ENCODE measurements around the gene REPIN1.

REPIN1 gene

GRCh38 chr7:150332852-150333635 lies 35.6 kb upstream of the REPIN1 start:
- TF ChIP-seq CTCF (IDR thresholded peaks at IDR 0.05; ENCODE audit: insufficient read depth, missing control alignments) = no peak
- no peak for FAIRE-seq

DNA sequence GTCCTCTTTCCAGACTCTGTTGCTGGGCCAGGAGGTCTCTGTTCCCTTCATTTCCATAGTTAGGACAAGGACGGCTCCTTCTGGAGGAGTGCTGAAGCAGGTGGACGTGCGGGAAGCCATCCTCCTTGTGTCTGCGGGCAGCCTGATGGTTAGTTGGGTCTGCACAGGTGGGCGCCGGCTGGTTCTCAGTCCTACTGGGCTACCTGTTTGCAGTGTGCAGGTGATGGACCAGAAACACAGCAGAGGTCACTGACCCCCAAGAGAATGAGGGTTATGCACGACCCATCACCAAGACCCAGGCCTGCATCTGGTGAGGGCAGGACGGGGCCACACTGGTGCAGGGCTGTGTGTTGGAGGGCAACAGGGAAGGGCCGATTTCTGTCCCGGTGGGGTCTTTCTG lies 35.0 kb upstream of the REPIN1 start:
- DNase-seq (ENCODE audit: insufficient read length, low spot score) = no peak
- TF ChIP-seq CTCF (IDR thresholded peaks at IDR 0.05; ENCODE audit: insufficient read depth, missing control alignments) = no peak
- FAIRE-seq = no peak

More at GRCh38 chr7:150332852-150333635, 35.6 kb upstream of the REPIN1 start:
- DNase-seq (ENCODE audit: insufficient read length, low spot score) = no peak

DNA sequence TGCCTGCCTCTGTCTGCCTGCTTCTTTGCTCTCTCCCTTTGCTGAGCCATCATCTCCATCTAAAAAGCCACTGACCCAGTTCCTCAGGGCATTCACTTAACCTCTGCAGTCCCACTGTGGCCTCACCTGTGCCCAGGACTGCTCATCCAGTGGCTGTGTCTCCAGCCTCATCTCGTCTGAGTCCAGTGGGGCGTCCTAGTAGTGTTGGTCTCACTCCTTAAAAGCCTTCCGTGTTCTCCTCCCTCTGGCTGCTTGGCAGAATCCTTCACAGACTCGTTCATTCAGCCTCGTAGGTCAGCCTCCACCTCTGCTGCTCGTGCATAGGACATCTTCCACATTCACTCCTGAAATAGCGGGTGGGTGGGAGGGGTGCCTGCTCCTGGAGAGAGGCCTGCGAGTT lies 34.5 kb upstream of the REPIN1 start:
- TF ChIP-seq CTCF (IDR thresholded peaks at IDR 0.05; ENCODE audit: insufficient read depth, missing control alignments) = no peak
- no peak for FAIRE-seq
- DNase-seq (ENCODE audit: insufficient read length, low spot score) = no peak

- FAIRE-seq (no peak), DNase-seq (ENCODE audit: insufficient read length, low spot score) (no peak)
- no peak for TF ChIP-seq CTCF (IDR thresholded peaks at IDR 0.05; ENCODE audit: insufficient read depth, missing control alignments)
These were observed 33.4 kb upstream of the REPIN1 start for GRCh38 chr7:150335108-150335773.

GRCh38 chr7:150335774-150336112 lies 32.9 kb upstream of the REPIN1 start:
- DNase-seq (ENCODE audit: insufficient read length, low spot score) (no peak), FAIRE-seq (no peak)
- no peak for TF ChIP-seq CTCF (IDR thresholded peaks at IDR 0.05; ENCODE audit: insufficient read depth, missing control alignments)

GRCh38 chr7:150336746-150337145 lies 31.9 kb upstream of the REPIN1 start:
- DNase-seq (ENCODE audit: insufficient read length, low spot score) (no peak), FAIRE-seq (no peak)
- no peak for TF ChIP-seq CTCF (IDR thresholded peaks at IDR 0.05; ENCODE audit: insufficient read depth, missing control alignments)

DNA sequence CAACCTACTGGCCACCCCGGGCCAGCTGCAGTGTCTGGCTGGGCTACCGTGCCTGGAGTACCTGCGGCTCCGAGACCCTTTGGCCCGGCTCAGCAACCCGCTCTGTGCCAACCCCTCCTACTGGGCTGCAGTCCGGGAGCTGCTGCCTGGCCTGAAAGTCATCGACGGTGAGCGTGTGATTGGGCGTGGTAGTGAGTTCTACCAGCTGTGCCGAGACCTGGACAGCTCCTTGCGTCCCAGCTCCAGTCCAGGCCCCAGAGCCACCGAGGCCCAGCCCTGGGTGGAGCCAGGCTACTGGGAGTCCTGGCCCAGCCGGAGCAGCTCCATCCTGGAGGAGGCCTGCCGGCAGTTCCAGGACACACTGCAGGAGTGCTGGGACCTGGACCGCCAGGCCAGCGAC lies 31.4 kb upstream of the REPIN1 start:
- no peak for TF ChIP-seq CTCF (IDR thresholded peaks at IDR 0.05; ENCODE audit: insufficient read depth, missing control alignments)
- DNase-seq (ENCODE audit: insufficient read length, low spot score) (no peak), FAIRE-seq (no peak)
